ENCODE data around the gene FBXO46.

FBXO46 gene, protein sequence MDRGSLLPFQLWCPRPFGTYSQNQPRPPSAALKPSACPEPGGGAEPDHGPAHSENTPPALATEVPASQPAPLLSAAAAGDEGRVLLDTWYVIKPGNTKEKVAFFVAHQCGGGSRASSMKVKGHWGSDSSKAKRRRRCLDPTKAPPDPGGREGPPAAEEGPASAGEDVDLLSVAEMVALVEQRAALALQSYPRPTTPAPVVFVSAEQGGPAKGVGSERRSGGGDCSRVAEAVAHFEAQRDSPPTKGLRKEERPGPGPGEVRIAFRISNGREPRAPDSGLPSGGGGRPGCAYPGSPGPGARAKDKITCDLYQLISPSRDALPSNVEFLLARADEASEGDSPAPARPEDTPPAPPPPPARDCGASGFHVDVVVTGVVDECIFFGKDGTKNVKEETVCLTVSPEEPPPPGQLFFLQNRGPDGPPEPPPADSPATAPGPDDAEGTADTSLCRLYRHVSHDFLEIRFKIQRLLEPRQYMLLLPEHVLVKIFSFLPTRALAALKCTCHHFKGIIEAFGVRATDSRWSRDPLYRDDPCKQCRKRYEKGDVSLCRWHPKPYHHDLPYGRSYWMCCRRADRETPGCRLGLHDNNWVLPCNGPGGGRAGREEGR

DNA sequence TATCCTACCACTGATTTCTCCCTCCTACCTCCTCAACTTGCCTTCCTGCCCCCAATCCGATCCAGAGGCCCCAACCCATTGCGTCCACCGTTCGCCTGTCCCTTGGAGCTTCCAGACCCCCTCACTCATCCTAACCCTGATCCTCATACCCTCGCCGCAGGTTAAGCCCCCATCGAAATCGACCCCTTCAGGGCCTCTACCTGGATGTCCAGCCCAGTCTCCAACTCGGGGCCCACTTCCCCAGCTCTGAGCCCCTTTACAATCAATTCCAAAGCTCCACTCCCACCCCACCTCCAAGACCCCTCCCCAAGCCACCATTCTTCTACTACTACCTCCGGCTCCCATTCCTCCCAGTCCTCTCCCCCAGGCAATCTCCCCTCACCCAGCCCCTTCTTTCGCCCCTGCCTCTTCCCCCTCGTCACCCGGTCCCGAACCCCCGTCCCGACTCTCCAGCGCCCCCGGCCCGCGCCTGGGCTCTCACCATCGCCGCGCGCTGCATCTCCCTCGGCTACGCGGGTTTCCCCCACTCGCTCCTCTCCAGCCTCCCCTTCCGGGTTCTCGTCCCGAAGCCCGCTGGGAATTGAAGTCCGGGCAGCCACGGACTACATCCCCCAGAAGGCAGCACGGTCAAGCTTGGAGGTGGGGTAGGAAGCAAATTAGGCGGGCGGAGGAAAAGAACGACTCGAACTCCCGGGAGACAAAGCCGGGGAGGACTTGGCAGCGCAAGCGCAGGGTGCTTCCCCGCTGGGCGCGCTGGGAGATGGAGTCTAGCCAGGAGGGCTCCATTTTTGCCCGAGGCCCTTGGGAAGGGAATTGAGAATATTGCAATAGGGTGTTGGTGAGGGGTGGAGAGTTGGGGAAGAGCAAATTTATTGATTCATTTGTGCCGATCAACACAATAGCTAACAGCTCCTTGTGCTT lies at the start of gene FBXO46:
Gene FBXO46, minus strand, starts transcription at position 529 of the 921 bp plus-strand sequence. CDS start 17,401 bp downstream, outside the sequence.
- Histone ChIP-seq H3K4me3 (ENCODE audit: low read length in 2 of 2) (peak within 1 kb of the TSS; percentile 80 to 86), H3K36me3 (ENCODE audit: control insufficient read depth in 2 of 2, insufficient read depth in 2 of 2, low read length in 2 of 2) (no peaks in the 10 kb centered on the region), H3K9ac (ENCODE audit: low read depth in 1 of 2, low read length in 2 of 2) (peak within 1 kb of the TSS; percentile 64 to 91), H3K9me3 (ENCODE audit: control insufficient read depth in 2 of 2, low read length in 2 of 2) (no peaks in the 10 kb centered on the region), H3K27me3 (ENCODE audit: control insufficient read depth in 2 of 2, insufficient read depth in 2 of 2, low read length in 2 of 2) (no peaks in the 10 kb centered on the region), H3K27ac (ENCODE audit: low read depth in 2 of 2, low read length in 2 of 2) (peak within 1 kb of the TSS; percentile 68 to 72), H3K4me1 (ENCODE audit: control insufficient read depth in 2 of 2, insufficient read depth in 2 of 2, low read length in 2 of 2) (peaks cover 7 to 11% of the 10 kb centered on the region in 2 donors)

DNA sequence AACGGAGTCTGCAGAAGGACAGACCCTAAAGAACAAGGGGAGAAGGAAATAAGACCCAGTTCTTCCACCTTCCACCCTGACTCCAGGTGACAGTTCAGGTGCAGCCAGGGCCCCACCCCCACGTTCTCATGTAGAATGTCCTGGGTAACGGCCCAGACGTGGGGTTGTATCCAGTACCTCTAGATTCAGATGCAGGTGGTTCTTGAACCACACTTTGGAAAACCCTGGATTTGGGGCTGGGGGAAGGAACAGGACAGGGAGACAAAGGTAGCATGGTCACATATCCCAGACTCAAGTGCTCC lies 49.4 kb upstream of the FBXO46 start:
- Histone ChIP-seq H3K36me3 (ENCODE audit: control insufficient read depth in 2 of 2, insufficient read depth in 2 of 2, low read length in 2 of 2) (peaks cover 11 to 12% of the 10 kb centered on the region in 2 donors), H3K9ac (ENCODE audit: low read depth in 1 of 2, low read length in 2 of 2) (peak overlapping the region in 1 of 2 donors; percentile 44), H3K9me3 (ENCODE audit: control insufficient read depth in 2 of 2, low read length in 2 of 2) (no peaks in the 10 kb centered on the region), H3K4me3 (ENCODE audit: low read length in 2 of 2) (peak overlapping the region in 1 of 2 donors; percentile 31), H3K27me3 (ENCODE audit: control insufficient read depth in 2 of 2, insufficient read depth in 2 of 2, low read length in 2 of 2) (no peaks in the 10 kb centered on the region), H3K4me1 (ENCODE audit: control insufficient read depth in 2 of 2, insufficient read depth in 2 of 2, low read length in 2 of 2) (peaks cover 17 to 22% of the 10 kb centered on the region in 2 donors), H3K27ac (ENCODE audit: low read depth in 2 of 2, low read length in 2 of 2) (peak overlapping the region in 1 of 2 donors; percentile 48)

DNA sequence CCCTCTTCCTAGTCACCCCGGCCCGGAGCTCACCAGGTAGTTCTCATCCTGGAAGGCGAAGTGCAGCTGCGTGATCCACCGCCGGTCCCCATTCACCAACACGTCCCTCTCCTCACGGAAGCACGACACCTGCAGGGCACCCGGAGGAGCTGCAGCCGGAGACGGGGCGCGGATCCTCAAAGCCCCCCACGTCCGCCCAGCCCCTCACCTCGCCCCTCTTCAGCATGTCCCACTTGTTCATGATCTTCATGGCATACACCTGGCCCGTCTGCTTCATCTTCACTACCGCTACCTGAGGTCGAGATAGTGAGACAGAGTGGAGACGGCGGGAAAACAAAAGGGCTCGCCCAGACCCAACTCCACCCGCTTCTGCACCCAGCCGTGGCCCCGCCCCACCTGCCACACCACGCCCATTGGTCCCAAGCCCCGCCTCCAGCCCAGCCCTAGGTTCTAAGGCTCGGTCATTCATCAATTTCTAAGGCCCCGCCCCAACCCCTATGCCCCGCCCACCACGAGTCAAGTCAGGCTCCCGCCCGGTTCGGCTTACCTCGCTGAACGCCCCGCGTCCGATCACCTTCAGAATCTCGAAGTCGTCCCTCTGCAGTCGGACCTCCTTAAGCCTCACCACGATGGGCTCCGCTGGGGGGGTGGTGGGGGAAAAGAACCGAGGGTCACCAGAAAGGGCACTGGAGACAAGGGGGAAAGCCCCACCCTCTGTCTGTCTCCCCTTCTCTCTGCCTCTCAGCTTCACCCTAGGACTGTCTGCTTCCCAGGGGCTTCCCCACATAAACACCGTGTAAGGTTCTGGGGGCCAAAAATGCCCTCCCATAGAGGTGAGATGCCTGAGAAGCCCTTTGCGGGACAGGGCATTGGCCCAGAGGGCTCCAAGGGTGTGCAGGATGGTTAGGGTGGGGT lies 48.8 kb upstream of the FBXO46 start:
- H3K36me3 ChIP-seq (ENCODE audit: control insufficient read depth in 2 of 2, insufficient read depth in 2 of 2, low read length in 2 of 2), result peaks cover 9 to 10% of the 10 kb centered on the region in 2 donors
- peak overlapping the region in 1 of 2 donors; percentile 44 for H3K9ac ChIP-seq (ENCODE audit: low read depth in 1 of 2, low read length in 2 of 2)
- peak overlapping the region; percentile 59 to 61 for H3K4me3 ChIP-seq (ENCODE audit: low read length in 2 of 2)
- H3K4me1 ChIP-seq (ENCODE audit: control insufficient read depth in 2 of 2, insufficient read depth in 2 of 2, low read length in 2 of 2), result peaks cover 17 to 22% of the 10 kb centered on the region in 2 donors
- H3K27ac ChIP-seq (ENCODE audit: low read depth in 2 of 2, low read length in 2 of 2), result peak overlapping the region in 1 of 2 donors; percentile 58
- H3K9me3 ChIP-seq (ENCODE audit: control insufficient read depth in 2 of 2, low read length in 2 of 2), result no peaks in the 10 kb centered on the region
- H3K27me3 ChIP-seq (ENCODE audit: control insufficient read depth in 2 of 2, insufficient read depth in 2 of 2, low read length in 2 of 2), result no peaks in the 10 kb centered on the region

DNA sequence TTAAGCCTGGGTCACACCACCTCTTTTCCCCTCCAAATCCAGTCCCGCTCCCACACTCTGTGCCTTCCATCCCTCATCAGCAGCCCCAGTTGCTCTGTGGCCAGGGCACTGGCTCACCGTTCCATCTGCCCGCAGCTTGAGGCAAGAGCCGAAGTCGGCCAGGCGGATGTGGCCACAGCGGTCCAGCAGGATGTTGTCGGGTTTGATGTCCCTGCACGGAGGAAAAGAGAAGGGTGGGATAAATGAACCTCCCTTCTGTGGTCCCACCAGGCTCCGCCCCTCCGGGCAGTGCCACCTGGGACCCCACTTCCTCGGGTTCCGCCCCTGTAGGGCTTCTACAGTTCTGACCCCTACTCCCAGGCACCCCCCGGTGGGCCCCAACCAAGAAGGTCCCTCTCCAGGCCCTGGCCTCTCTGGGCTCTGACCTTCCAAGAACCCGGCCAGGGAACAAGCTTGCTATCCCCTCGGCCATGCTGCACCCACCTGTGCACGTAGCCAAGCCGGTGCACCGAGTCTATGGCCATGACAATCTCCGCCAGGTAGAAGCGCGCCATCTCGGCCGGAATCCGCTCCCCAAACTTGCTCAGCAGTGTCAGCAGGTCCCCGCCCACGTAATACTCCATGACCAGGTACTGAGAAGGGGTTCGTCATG lies 47.4 kb upstream of the FBXO46 start:
- Histone ChIP-seq H3K36me3 (ENCODE audit: control insufficient read depth in 2 of 2, insufficient read depth in 2 of 2, low read length in 2 of 2) (peaks cover 9 to 10% of the 10 kb centered on the region in 2 donors), H3K9me3 (ENCODE audit: control insufficient read depth in 2 of 2, low read length in 2 of 2) (no peaks in the 10 kb centered on the region), H3K4me3 (ENCODE audit: low read length in 2 of 2) (no peak overlapping the region), H3K9ac (ENCODE audit: low read depth in 1 of 2, low read length in 2 of 2) (no peak overlapping the region), H3K4me1 (ENCODE audit: control insufficient read depth in 2 of 2, insufficient read depth in 2 of 2, low read length in 2 of 2) (peaks cover 15 to 26% of the 10 kb centered on the region in 2 donors), H3K27me3 (ENCODE audit: control insufficient read depth in 2 of 2, insufficient read depth in 2 of 2, low read length in 2 of 2) (no peaks in the 10 kb centered on the region), H3K27ac (ENCODE audit: low read depth in 2 of 2, low read length in 2 of 2) (no peak overlapping the region)

DNA sequence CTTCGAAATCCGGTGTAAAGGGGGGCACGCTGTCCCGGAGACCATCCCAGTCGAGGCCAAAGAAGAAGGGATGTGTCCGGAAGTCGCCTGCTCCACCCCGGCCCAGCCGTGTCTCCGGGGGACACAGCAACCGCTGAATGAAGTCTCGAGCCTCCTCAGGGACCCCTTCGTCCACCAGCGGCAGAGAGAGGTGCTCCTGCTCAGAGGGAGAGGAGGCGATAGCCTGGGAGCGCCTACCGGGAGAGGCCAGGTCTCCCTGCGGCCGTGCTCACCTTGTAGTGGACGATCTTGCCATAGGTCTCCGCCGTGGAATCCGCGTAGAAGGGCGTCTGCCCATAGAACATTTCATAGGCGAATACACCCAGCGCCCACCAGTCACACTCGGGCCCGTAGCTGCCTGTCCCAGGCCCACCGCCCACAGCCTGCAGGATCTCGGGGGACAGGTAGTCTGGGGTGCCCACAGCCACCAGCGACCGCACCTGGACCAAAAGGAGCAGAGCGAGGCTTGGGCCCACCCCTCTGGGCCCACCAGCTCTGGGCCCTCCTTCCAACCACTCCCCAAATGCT lies 46.8 kb upstream of the FBXO46 start:
- Histone ChIP-seq H3K4me1 (ENCODE audit: control insufficient read depth in 2 of 2, insufficient read depth in 2 of 2, low read length in 2 of 2) (peaks cover 17 to 32% of the 10 kb centered on the region in 2 donors), H3K36me3 (ENCODE audit: control insufficient read depth in 2 of 2, insufficient read depth in 2 of 2, low read length in 2 of 2) (peaks cover 9 to 10% of the 10 kb centered on the region in 2 donors), H3K4me3 (ENCODE audit: low read length in 2 of 2) (no peak overlapping the region), H3K27ac (ENCODE audit: low read depth in 2 of 2, low read length in 2 of 2) (no peak overlapping the region), H3K9me3 (ENCODE audit: control insufficient read depth in 2 of 2, low read length in 2 of 2) (no peaks in the 10 kb centered on the region), H3K9ac (ENCODE audit: low read depth in 1 of 2, low read length in 2 of 2) (no peak overlapping the region), H3K27me3 (ENCODE audit: control insufficient read depth in 2 of 2, insufficient read depth in 2 of 2, low read length in 2 of 2) (no peaks in the 10 kb centered on the region)

DNA sequence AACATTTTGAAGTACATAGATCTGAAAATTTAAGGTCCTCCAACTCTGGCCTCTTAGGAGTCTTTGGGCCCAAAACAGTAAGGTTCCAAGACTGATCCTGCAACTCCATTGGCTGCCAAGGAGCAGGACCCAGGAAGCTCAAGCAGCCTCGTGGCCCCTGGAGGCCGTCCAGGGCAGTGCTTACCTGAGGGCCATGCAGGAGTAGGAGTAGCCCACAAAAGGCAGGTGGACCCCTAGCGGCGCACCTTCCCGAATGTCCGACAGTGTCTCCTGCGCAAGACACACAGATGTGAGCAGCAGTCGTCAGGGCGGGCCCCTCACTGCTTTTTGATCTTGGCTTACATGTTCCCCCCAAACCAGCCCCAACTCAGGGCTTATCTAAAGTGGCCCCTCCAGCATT lies 44.1 kb upstream of the FBXO46 start:
- H3K9ac ChIP-seq (ENCODE audit: low read depth in 1 of 2, low read length in 2 of 2), result no peak overlapping the region
- H3K4me3 ChIP-seq (ENCODE audit: low read length in 2 of 2), result no peak overlapping the region
- H3K4me1 ChIP-seq (ENCODE audit: control insufficient read depth in 2 of 2, insufficient read depth in 2 of 2, low read length in 2 of 2), result peaks cover 16 to 30% of the 10 kb centered on the region in 2 donors
- H3K27ac ChIP-seq (ENCODE audit: low read depth in 2 of 2, low read length in 2 of 2), result no peak overlapping the region
- peaks cover 9 to 10% of the 10 kb centered on the region in 2 donors for H3K36me3 ChIP-seq (ENCODE audit: control insufficient read depth in 2 of 2, insufficient read depth in 2 of 2, low read length in 2 of 2)
- H3K9me3 ChIP-seq (ENCODE audit: control insufficient read depth in 2 of 2, low read length in 2 of 2), result no peaks in the 10 kb centered on the region
- no peaks in the 10 kb centered on the region for H3K27me3 ChIP-seq (ENCODE audit: control insufficient read depth in 2 of 2, insufficient read depth in 2 of 2, low read length in 2 of 2)

DNA sequence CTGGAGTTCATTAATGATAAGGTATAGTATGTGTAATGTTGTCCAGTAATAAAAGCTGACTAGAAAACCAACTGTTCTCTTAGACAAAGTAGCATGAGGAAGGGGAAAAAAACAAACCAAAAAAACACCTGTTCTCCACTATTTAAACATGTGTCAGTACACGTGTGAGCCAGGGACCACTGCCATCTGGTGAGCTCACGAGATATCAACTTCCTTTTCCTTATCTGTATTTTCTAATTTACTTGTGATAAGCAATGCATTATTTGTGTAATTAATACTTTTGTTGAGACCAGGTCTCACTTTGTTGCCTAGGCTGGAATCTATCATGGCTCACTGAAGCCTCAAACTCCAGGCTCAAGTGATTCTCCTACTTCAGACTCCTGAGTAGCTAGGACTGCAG lies 42.7 kb upstream of the FBXO46 start:
- H3K27ac ChIP-seq (ENCODE audit: low read depth in 2 of 2, low read length in 2 of 2), result no peak overlapping the region
- no peak overlapping the region for H3K4me3 ChIP-seq (ENCODE audit: low read length in 2 of 2)
- H3K27me3 ChIP-seq (ENCODE audit: control insufficient read depth in 2 of 2, insufficient read depth in 2 of 2, low read length in 2 of 2), result no peaks in the 10 kb centered on the region
- H3K9ac ChIP-seq (ENCODE audit: low read depth in 1 of 2, low read length in 2 of 2), result no peak overlapping the region
- peaks cover 10 to 24% of the 10 kb centered on the region in 2 donors for H3K4me1 ChIP-seq (ENCODE audit: control insufficient read depth in 2 of 2, insufficient read depth in 2 of 2, low read length in 2 of 2)
- H3K9me3 ChIP-seq (ENCODE audit: control insufficient read depth in 2 of 2, low read length in 2 of 2), result no peaks in the 10 kb centered on the region
- H3K36me3 ChIP-seq (ENCODE audit: control insufficient read depth in 2 of 2, insufficient read depth in 2 of 2, low read length in 2 of 2), result peaks cover 9 to 10% of the 10 kb centered on the region in 2 donors

DNA sequence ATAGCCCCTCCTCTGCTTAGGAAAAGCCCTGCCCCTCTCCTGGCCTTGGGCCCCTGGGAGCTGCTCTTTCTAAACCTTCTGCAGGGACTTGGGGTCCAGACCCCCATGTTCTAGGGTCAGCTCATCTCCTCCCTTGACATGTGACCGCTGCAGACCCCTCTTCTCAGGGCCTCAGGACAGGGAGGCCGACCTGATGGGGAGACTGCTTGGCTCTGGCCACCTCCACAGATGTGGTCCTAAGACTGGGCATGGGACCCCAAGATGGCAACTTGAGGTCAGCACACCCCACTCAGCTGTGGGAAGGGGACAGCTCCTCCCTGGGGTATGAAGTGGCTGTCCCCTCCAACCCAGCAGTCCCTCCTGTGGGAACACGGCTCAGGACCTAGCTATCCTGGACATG lies 42.2 kb upstream of the FBXO46 start:
- no peaks in the 10 kb centered on the region for H3K27me3 ChIP-seq (ENCODE audit: control insufficient read depth in 2 of 2, insufficient read depth in 2 of 2, low read length in 2 of 2)
- H3K4me3 ChIP-seq (ENCODE audit: low read length in 2 of 2), result no peak overlapping the region
- peaks cover 9 to 10% of the 10 kb centered on the region in 2 donors for H3K36me3 ChIP-seq (ENCODE audit: control insufficient read depth in 2 of 2, insufficient read depth in 2 of 2, low read length in 2 of 2)
- H3K4me1 ChIP-seq (ENCODE audit: control insufficient read depth in 2 of 2, insufficient read depth in 2 of 2, low read length in 2 of 2), result peaks cover 10 to 24% of the 10 kb centered on the region in 2 donors
- peak overlapping the region in 1 of 2 donors; percentile 63 for H3K27ac ChIP-seq (ENCODE audit: low read depth in 2 of 2, low read length in 2 of 2)
- no peak overlapping the region for H3K9ac ChIP-seq (ENCODE audit: low read depth in 1 of 2, low read length in 2 of 2)
- H3K9me3 ChIP-seq (ENCODE audit: control insufficient read depth in 2 of 2, low read length in 2 of 2), result no peaks in the 10 kb centered on the region
